GM18951 (cell line): ENCODE results near the gene TCF12.

Experiments
- POLR2A ChIP-seq: IDR thresholded peaks from 4 replicates; pipeline ENCODE4 v1.6.1; 2011; ENCODE audit warnings: mild to moderate bottlenecking; ENCODE audit not compliant: insufficient read length, insufficient read depth; ENCODE audit errors: extremely low read depth
- in situ Hi-C: fragments of 300-500 bp; cut with MboI; formaldehyde crosslinking; loops from one replicate; pipeline ENCODE4 v1.12.0; 2022; ENCODE audit warnings: low sequenced_read_pairs, mixed read lengths, inconsistent platforms; ENCODE audit not compliant: unreplicated experiment

Gene TCF12

GRCh38 chr15:57098896-57099295, 180.5 kb downstream of the TCF12 start:
- TF ChIP-seq POLR2A: no peak
- in situ Hi-C loops: no loop called here

- no peak for TF ChIP-seq POLR2A
- in situ Hi-C loops: no loop called here
Observed at GRCh38 chr15:57100136-57100539, 181.7 kb downstream of the TCF12 start.

DNA sequence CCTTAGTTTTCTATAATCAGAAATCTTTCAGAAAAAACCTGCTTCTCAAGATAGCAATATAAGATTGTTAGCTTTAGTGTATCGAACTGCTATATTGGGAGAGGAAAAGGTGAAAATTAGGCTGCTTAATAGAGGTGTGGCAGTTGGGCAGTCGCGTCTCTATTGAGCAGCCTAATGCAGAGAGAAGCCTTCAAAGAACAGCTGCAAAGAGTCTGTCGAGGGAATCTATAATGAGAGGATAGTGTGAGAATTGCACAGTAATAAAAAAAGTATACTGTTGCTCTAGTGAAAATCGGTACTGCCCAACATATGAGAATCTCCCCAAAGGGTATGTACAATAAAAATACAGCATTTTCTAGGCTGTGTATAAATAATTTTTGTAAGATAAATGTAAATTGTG, 184.4 kb downstream of the TCF12 start:
- no peak for TF ChIP-seq POLR2A
- in situ Hi-C loops: no loop called here

DNA sequence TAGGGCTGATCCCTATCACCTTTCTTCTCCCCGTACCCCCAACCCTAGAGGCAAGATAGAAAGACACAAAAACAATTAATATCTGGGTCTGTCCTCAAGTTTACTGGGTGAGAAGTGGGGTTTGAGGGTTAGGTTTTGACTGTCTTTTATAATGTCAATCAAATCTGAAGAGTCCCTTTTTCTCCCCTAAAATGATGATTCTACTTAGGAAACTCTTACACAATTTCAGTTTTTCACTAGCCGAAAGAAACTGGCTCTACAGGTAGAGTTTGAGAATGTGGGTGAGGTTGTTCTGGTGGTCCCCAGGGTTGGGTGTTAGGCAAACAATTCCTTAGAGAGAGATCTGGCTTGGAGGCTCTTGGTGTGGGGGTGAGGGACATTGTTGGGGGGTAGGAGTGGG, 189.9 kb downstream of the TCF12 start:
- TF ChIP-seq POLR2A: no peak

DNA sequence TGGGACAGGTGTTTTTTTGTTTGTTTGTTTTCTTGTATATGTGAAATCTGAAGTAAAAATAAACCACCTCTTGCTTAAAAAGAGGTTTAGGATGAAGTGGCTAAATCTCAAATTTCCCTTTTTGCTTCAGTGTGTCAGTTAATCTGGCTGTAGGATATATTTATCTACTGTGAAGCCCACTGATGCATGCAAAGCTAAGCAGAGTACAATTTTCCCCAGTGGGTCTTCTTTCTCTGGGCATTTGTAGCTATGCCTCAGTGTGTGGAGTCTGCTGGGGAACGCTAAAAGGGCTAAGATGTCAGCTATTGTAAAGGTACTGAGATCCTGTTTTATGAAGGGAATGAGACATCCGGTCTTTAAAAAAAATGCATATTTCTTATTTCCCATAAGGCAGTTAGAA, 190.6 kb downstream of the TCF12 start:
- no peak for TF ChIP-seq POLR2A
- in situ Hi-C loops: no loop called here

More for the DNA sequence above, 189.9 kb downstream of the TCF12 start:
- in situ Hi-C loops: no loop called here

GRCh38 chr15:57111002-57111401, 192.6 kb downstream of the TCF12 start:
- in situ Hi-C loops: no loop called here
- no peak for TF ChIP-seq POLR2A

DNA sequence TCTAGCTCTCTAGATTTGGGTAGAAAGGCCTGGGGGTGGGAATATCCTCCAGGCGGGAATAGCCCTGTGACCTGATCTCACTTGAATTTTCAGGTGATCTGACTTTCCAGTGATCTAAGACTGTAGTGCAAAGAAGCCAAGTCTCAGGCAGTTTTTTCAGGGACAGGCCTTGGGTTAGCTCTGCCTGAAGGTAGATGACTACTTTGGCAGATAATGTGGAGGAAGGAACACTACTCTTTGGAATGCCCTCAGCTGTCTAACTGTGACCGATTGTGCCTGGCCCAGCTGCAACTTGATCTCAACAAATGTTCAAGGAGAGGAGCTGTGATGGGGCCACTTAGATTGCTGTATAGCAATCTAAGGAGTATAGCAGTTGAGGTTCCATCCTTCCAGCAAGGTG, 193.7 kb downstream of the TCF12 start:
- no peak for TF ChIP-seq POLR2A
- in situ Hi-C loops: no loop called here

- no peak for TF ChIP-seq POLR2A
- in situ Hi-C loops: no loop called here
Observed at GRCh38 chr15:57114070-57114469, 195.6 kb downstream of the TCF12 start.

GRCh38 chr15:57118013-57118799, 199.8 kb downstream of the TCF12 start:
- no peak for TF ChIP-seq POLR2A
- in situ Hi-C loops: no loop called here

GRCh38 chr15:57122080-57122840, 203.8 kb downstream of the TCF12 start:
- no peak for TF ChIP-seq POLR2A
- in situ Hi-C loops: no loop called here

DNA sequence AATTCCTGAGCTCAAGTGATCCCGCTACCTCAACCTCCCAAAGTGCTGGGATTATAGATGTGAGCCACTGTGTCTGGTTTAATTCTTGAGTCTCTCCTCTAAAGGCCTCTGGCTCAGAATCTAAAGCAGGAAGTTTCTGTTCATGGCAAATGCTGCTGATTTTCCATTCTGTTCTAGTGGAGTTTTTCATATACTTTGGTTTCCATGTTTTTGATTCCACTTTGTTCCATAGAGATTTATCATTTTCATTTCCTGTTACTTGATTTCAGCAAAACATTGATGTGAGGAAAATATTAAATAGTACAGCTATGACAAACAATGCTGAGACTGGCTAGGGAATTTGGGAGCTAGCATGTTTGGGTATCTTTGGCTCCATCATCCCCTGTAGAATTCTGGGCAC, 205.6 kb downstream of the TCF12 start:
- no peak for TF ChIP-seq POLR2A
- in situ Hi-C loops: no loop called here

- in situ Hi-C loops: no loop called here
- TF ChIP-seq POLR2A: no peak
Observed at GRCh38 chr15:57129064-57129463, 210.6 kb downstream of the TCF12 start.

- no peak for TF ChIP-seq POLR2A
- in situ Hi-C loops: no loop called here
Observed at GRCh38 chr15:57130956-57131355, 212.5 kb downstream of the TCF12 start.

DNA sequence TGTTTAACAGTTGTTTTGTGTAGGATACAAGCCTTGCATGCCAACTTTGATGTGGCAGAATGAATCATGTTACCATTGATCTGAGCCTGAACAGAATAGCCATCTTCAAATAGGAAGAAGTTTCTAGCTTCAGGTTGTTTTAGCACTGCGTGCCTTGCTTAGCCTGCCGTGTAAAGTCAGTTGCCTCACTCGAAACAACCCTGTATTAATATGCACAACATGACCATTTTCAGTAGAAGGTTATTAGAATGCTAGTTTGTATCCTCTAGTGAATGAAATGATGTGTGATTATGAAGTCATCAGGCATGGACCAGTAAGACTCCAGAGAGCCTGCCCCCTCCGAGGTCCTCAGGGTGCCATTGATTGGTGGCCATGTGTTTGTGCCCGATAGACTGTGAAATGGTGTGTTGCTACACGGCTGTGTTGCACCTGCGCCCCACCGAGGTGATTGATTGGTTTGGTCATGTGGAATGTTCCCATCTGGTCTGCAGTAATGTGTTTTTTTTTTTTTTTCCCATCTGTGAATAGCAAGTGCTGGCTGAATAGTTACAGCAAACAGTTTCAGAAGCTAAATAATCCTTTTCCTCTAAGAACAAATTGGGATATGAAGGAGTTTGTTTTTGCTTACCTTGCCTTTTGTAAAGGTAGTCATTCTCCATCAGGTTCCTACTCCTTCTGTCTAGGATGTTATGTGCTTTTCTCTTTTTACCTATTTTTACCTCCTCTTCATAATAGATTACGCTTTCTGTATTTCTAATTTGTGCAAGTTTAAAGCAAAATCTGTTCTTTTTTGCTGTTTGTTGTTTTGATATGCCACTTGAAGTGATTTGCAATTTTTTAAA, 214.9 kb downstream of the TCF12 start:
- in situ Hi-C loops: no loop called here
- no peak for TF ChIP-seq POLR2A
